ENCODE results near the gene GRM5. TPM values are rescaled to one million over a fixed set of nuclear protein-coding genes. Genes with fewer than 3 reads are reported as not detected.
A peak's percentile ranks its signal among the peaks of the same experiment; 100 is the strongest.

The GRM5 gene
- total and polyA plus RNA-seq, 2 donors (not counting 1 experiment from before 2014, with no cell fraction given) = 0.01 TPM; not detected in 1

DNA sequence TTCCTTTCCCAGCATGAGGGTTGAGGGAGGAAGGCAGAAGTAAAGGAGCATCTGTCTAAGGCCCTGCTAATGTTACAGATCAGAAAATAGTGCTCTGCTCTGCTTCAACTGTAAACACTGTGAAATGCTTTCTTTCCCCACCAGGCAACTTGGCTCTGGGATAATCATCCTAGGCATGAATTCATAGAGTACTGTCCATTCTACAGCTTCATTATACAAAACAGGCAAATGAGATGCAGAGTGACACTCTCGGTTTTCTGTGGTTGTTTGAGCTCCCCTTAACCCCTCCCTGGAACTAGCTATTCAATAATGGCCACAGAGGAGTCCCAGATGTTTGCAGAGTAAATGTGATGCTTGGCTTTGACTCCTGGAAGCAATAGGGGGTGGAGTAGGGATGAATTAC lies 544.0 kb downstream of the GRM5 start:
- Histone ChIP-seq H3K79me2 (ENCODE audit: control insufficient read depth, insufficient read depth, low read length) (no peaks in the 10 kb centered on the region), H3K4me1 (ENCODE audit: control insufficient read depth, extremely low read depth, insufficient read depth, low read length) (peaks cover 15% of the 10 kb centered on the region), H3K9me3 (ENCODE audit: control insufficient read depth, insufficient read depth, low read depth, low read length) (no peaks in the 10 kb centered on the region), H3K27ac (ENCODE audit: insufficient read depth, low read length) (no peak overlapping the region), H2AFZ (ENCODE audit: low read length) (peak overlapping the region; percentile 14), H4K20me1 (ENCODE audit: control insufficient read depth, extremely low read depth, insufficient read depth, low read length) (no peaks in the 10 kb centered on the region), H3K36me3 (ENCODE audit: control insufficient read depth, insufficient read depth, low read length) (no peaks in the 10 kb centered on the region), H3K27me3 (ENCODE audit: control insufficient read depth, insufficient read depth, low read length) (no peaks in the 10 kb centered on the region), H3K4me3 (replicated peaks in 1 of 4; ENCODE audit: control extremely low read depth in 1 of 4, insufficient read depth in 1 of 4, low read depth in 3 of 4, low read length in 4 of 4) (no peak overlapping the region), H3K9ac (ENCODE audit: insufficient read depth, low read length) (no peak overlapping the region), H3K4me2 (ENCODE audit: extremely low read depth, insufficient read depth, low read length) (no peak overlapping the region)
- no peak for TF ChIP-seq EZH2 (IDR thresholded peaks at IDR 0.05; ENCODE audit: low read length, missing control alignments)
- TF ChIP-seq, protein P1, sequence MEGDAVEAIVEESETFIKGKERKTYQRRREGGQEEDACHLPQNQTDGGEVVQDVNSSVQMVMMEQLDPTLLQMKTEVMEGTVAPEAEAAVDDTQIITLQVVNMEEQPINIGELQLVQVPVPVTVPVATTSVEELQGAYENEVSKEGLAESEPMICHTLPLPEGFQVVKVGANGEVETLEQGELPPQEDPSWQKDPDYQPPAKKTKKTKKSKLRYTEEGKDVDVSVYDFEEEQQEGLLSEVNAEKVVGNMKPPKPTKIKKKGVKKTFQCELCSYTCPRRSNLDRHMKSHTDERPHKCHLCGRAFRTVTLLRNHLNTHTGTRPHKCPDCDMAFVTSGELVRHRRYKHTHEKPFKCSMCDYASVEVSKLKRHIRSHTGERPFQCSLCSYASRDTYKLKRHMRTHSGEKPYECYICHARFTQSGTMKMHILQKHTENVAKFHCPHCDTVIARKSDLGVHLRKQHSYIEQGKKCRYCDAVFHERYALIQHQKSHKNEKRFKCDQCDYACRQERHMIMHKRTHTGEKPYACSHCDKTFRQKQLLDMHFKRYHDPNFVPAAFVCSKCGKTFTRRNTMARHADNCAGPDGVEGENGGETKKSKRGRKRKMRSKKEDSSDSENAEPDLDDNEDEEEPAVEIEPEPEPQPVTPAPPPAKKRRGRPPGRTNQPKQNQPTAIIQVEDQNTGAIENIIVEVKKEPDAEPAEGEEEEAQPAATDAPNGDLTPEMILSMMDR (conservative IDR thresholded peaks at IDR 0.05 in 1 of 2, IDR thresholded peaks at IDR 0.05 in 1 of 2; ENCODE audit: low read depth in 1 of 2, low read length in 2 of 2) = no peak
- DNase-seq (ENCODE audit: low read depth in 2 of 2) = no peak

DNA sequence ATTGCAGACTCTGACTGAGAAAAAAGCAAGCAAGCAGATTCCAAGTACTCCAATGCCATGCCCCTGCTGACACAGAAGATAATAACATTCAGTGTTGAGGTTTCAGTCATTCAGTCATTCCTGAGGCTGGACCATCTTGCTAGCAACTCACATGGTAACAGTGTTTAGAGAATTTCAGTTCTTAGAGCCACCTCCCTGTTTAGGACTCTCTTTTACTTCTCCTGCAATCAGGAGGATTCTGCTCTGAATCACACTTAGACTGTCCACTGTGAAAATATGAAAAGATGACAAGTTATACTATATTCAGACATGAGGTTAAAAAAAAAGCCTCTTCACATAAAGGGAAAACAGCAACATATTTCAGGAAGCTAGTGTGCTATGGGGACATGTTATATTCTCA lies 544.4 kb downstream of the GRM5 start:
- no peak overlapping the region for H3K4me2 ChIP-seq (ENCODE audit: extremely low read depth, insufficient read depth, low read length)
- no peaks in the 10 kb centered on the region for H3K79me2 ChIP-seq (ENCODE audit: control insufficient read depth, insufficient read depth, low read length)
- DNase-seq (ENCODE audit: low read depth in 2 of 2) = no peak
- H3K9me3 ChIP-seq (ENCODE audit: control insufficient read depth, insufficient read depth, low read depth, low read length) = no peaks in the 10 kb centered on the region
- no peak overlapping the region for H3K9ac ChIP-seq (ENCODE audit: insufficient read depth, low read length)
- H3K27ac ChIP-seq (ENCODE audit: insufficient read depth, low read length) = no peak overlapping the region
- H3K27me3 ChIP-seq (ENCODE audit: control insufficient read depth, insufficient read depth, low read length) = no peaks in the 10 kb centered on the region
- no peak overlapping the region for H3K4me3 ChIP-seq (replicated peaks in 1 of 4; ENCODE audit: control extremely low read depth in 1 of 4, insufficient read depth in 1 of 4, low read depth in 3 of 4, low read length in 4 of 4)
- H3K4me1 ChIP-seq (ENCODE audit: control insufficient read depth, extremely low read depth, insufficient read depth, low read length) = peaks cover 15% of the 10 kb centered on the region
- no peaks in the 10 kb centered on the region for H4K20me1 ChIP-seq (ENCODE audit: control insufficient read depth, extremely low read depth, insufficient read depth, low read length)
- peak overlapping the region; percentile 14 for H2AFZ ChIP-seq (ENCODE audit: low read length)
- H3K36me3 ChIP-seq (ENCODE audit: control insufficient read depth, insufficient read depth, low read length) = no peaks in the 10 kb centered on the region
- TF ChIP-seq EZH2 (IDR thresholded peaks at IDR 0.05; ENCODE audit: low read length, missing control alignments) = no peak
- TF ChIP-seq, protein P1 (conservative IDR thresholded peaks at IDR 0.05 in 1 of 2, IDR thresholded peaks at IDR 0.05 in 1 of 2; ENCODE audit: low read depth in 1 of 2, low read length in 2 of 2) = no peak

DNA sequence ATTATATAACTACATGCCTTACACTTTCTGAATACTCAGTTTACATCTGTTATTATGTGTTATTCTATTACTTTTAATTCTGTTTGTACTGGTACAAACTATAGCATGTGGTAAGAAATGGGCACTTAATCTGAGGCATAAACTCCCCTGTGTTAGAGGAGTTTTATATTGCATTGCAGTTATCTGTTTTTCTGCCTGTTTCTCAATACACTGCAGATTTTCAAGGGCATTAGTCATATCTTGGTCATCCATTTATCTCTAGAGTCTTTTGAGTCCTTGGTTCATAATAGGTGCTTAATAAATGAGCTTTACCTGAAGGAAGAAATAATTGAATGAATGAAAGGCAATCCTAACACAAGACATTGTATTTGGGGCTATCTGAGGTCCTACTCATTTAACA lies 545.4 kb downstream of the GRM5 start:
- Histone ChIP-seq H4K20me1 (ENCODE audit: control insufficient read depth, extremely low read depth, insufficient read depth, low read length) (no peaks in the 10 kb centered on the region), H3K27ac (ENCODE audit: insufficient read depth, low read length) (no peak overlapping the region), H3K9ac (ENCODE audit: insufficient read depth, low read length) (no peak overlapping the region), H2AFZ (ENCODE audit: low read length) (no peak overlapping the region), H3K4me3 (replicated peaks in 1 of 4; ENCODE audit: control extremely low read depth in 1 of 4, insufficient read depth in 1 of 4, low read depth in 3 of 4, low read length in 4 of 4) (no peak overlapping the region), H3K27me3 (ENCODE audit: control insufficient read depth, insufficient read depth, low read length) (no peaks in the 10 kb centered on the region), H3K4me1 (ENCODE audit: control insufficient read depth, extremely low read depth, insufficient read depth, low read length) (peaks cover 15% of the 10 kb centered on the region), H3K9me3 (ENCODE audit: control insufficient read depth, insufficient read depth, low read depth, low read length) (no peaks in the 10 kb centered on the region), H3K4me2 (ENCODE audit: extremely low read depth, insufficient read depth, low read length) (no peak overlapping the region), H3K79me2 (ENCODE audit: control insufficient read depth, insufficient read depth, low read length) (no peaks in the 10 kb centered on the region), H3K36me3 (ENCODE audit: control insufficient read depth, insufficient read depth, low read length) (no peaks in the 10 kb centered on the region)
- peak in 1 of 2 donors; percentile 27 for DNase-seq (ENCODE audit: low read depth in 2 of 2)
- TF ChIP-seq, protein P1 (conservative IDR thresholded peaks at IDR 0.05 in 1 of 2, IDR thresholded peaks at IDR 0.05 in 1 of 2; ENCODE audit: low read depth in 1 of 2, low read length in 2 of 2) = no peak
- TF ChIP-seq EZH2 (IDR thresholded peaks at IDR 0.05; ENCODE audit: low read length, missing control alignments) = no peak
